SK-N-MC (cell line): ENCODE data around the gene DSC2.

ENCODE experiments used
- DNase-seq: peaks from one replicate; pipeline ENCODE4 v3.0.0-alpha.2; 2011; ENCODE audit warnings: low read depth, low spot score
- H3K27ac ChIP-seq: fragments of 200-600 bp; sonication (generic); 2 replicates; pipeline ENCODE4 v1.5.1; 2016; ENCODE audit warnings: mixed run types
- H3K36me3 ChIP-seq: fragments of 200-600 bp; sonication (generic); 2 replicates; pipeline ENCODE4 v1.6.1; 2017; ENCODE audit warnings: antibody characterized with exemption, low read length, mixed read lengths; ENCODE audit not compliant: insufficient read depth
- H3K4me3 ChIP-seq: fragments of 200-600 bp; sonication (generic); 2 replicates; pipeline ENCODE4 v1.5.1; 2016
- H3K9ac ChIP-seq: fragments of 200-600 bp; sonication (generic); 2 replicates; pipeline ENCODE4 v1.8.0; 2017; ENCODE audit warnings: mixed run types, mixed read lengths; ENCODE audit not compliant: insufficient read length
- H3K9me3 ChIP-seq: fragments of 200-600 bp; sonication (generic); 2 replicates; pipeline ENCODE4 v1.6.1; 2017; ENCODE audit warnings: low read depth, mild to moderate bottlenecking, antibody characterized with exemption, low read length, moderate library complexity, mixed read lengths
- EZH2 ChIP-seq: fragments of 200-600 bp; sonication (generic); IDR thresholded peaks from one replicate; pipeline ENCODE4 v1.6.1; 2017; ENCODE audit warnings: antibody characterized with exemption
- FOXP2 ChIP-seq: optimal IDR thresholded peaks from 2 replicates; pipeline ENCODE3; 2011; ENCODE audit warnings: mild to moderate bottlenecking, moderate library complexity; ENCODE audit not compliant: insufficient read depth; ENCODE audit errors: extremely low read length, control extremely low read depth
- POLR2AphosphoS5 ChIP-seq: IDR thresholded peaks from 2 replicates; pipeline ENCODE4 v1.6.1; 2012; ENCODE audit warnings: mild to moderate bottlenecking, low read depth, low read length, borderline replicate concordance

DSC2 gene

GRCh38 chr18:31120594-31120993, 18.4 kb upstream of the DSC2 start:
- Histone ChIP-seq H3K9me3 (no peaks in the 10 kb centered on the region), H3K36me3 (no peaks in the 10 kb centered on the region), H3K27ac (no peak overlapping the region), H3K9ac (no peak overlapping the region), H3K4me3 (no peak overlapping the region)
- no peak for TF ChIP-seq EZH2
- TF ChIP-seq FOXP2, result no peak
- no peak for TF ChIP-seq POLR2AphosphoS5
- DNase-seq, result no peak

- no peak overlapping the region for H3K27ac ChIP-seq
- H3K9me3 ChIP-seq, result no peaks in the 10 kb centered on the region
- DNase-seq, result no peak
- H3K36me3 ChIP-seq, result no peaks in the 10 kb centered on the region
- H3K4me3 ChIP-seq, result no peak overlapping the region
- H3K9ac ChIP-seq, result no peak overlapping the region
- TF ChIP-seq FOXP2, result no peak
- no peak for TF ChIP-seq EZH2
- no peak for TF ChIP-seq POLR2AphosphoS5
Observed at GRCh38 chr18:31116853-31117595, 14.8 kb upstream of the DSC2 start.

- TF ChIP-seq FOXP2 (no peak), EZH2 (no peak), POLR2AphosphoS5 (no peak)
- Histone ChIP-seq H3K36me3 (no peaks in the 10 kb centered on the region), H3K9me3 (no peaks in the 10 kb centered on the region), H3K27ac (no peak overlapping the region), H3K4me3 (no peak overlapping the region), H3K9ac (no peak overlapping the region)
- no peak for DNase-seq
Observed at GRCh38 chr18:31112804-31113203, 10.6 kb upstream of the DSC2 start.

GRCh38 chr18:31105733-31106132, 3.5 kb upstream of the DSC2 start:
- H3K4me3 ChIP-seq, result no peak overlapping the region
- no peak for DNase-seq
- H3K9me3 ChIP-seq, result no peaks in the 10 kb centered on the region
- TF ChIP-seq POLR2AphosphoS5 (no peak), FOXP2 (no peak), EZH2 (no peak)
- H3K36me3 ChIP-seq, result no peaks in the 10 kb centered on the region
- no peak overlapping the region for H3K27ac ChIP-seq
- no peak overlapping the region for H3K9ac ChIP-seq

GRCh38 chr18:31104444-31104843, 2.2 kb upstream of the DSC2 start:
- Histone ChIP-seq H3K36me3 (no peaks in the 10 kb centered on the region), H3K9me3 (no peaks in the 10 kb centered on the region), H3K4me3 (no peak overlapping the region), H3K27ac (no peak overlapping the region), H3K9ac (no peak overlapping the region)
- DNase-seq, result no peak
- TF ChIP-seq POLR2AphosphoS5 (no peak), FOXP2 (no peak), EZH2 (no peak)

GRCh38 chr18:31103423-31103822, 1.2 kb upstream of the DSC2 start:
- no peak for DNase-seq
- no peaks in the 10 kb centered on the region for H3K36me3 ChIP-seq
- no peaks in the 10 kb centered on the region for H3K9me3 ChIP-seq
- H3K27ac ChIP-seq, result no peak overlapping the region
- no peak for TF ChIP-seq FOXP2
- TF ChIP-seq EZH2, result no peak
- TF ChIP-seq POLR2AphosphoS5, result no peak
- no peak overlapping the region for H3K9ac ChIP-seq
- no peak overlapping the region for H3K4me3 ChIP-seq

- DNase-seq, result no peak
- no peaks in the 10 kb centered on the region for H3K9me3 ChIP-seq
- no peak overlapping the region for H3K27ac ChIP-seq
- H3K36me3 ChIP-seq, result no peaks in the 10 kb centered on the region
- no peak overlapping the region for H3K9ac ChIP-seq
- H3K4me3 ChIP-seq, result no peak overlapping the region
- TF ChIP-seq POLR2AphosphoS5, result no peak
- TF ChIP-seq FOXP2, result no peak
- no peak for TF ChIP-seq EZH2
Observed at GRCh38 chr18:31102941-31103340, 720 bp upstream of the DSC2 start.

- no peak for DNase-seq
- H3K4me3 ChIP-seq, result no peak overlapping the region
- no peak overlapping the region for H3K27ac ChIP-seq
Observed at GRCh38 chr18:31101183-31102024, 817 bp downstream of the DSC2 start.

More at GRCh38 chr18:31101183-31102024, 817 bp downstream of the DSC2 start:
- Histone ChIP-seq H3K9ac (no peak overlapping the region), H3K9me3 (no peaks in the 10 kb centered on the region), H3K36me3 (no peaks in the 10 kb centered on the region)
- peak; percentile 38 for TF ChIP-seq EZH2
- no peak for TF ChIP-seq POLR2AphosphoS5
- no peak for TF ChIP-seq FOXP2
